CD14-positive monocyte (primary cell): ENCODE data around the gene ESPN. TPM values are rescaled to one million over a fixed set of nuclear protein-coding genes. Genes with fewer than 3 reads are reported as not detected.

Experiments used
- DNase-seq, 3 donors: peaks; one replicate each; pipeline ENCODE4 v3.0.0-alpha.2; 2011 to 2022
- H2AFZ ChIP-seq: 2 replicates; pipeline ENCODE4 v1.6.0; 2012; ENCODE audit warnings: mild to moderate bottlenecking, low read depth, low read length, inconsistent platforms; ENCODE audit not compliant: insufficient read depth, poor library complexity, severe bottlenecking
- H3K27ac ChIP-seq, 2 donors: 1 replicate in 1 of 2; 2 replicates in 1 of 2; pipeline ENCODE4 v1.5.1; 2012 to 2013; ENCODE audit warnings: low read length in 2 of 2, control low read depth in 1 of 2, inconsistent platforms in 1 of 2, low read depth in 1 of 2, mild to moderate bottlenecking in 1 of 2
- H3K27me3 ChIP-seq, 2 donors: one replicate each; pipeline versions ENCODE4 v1.6.0 to v1.6.1; 2011 to 2013; ENCODE audit warnings: low read length in 2 of 2; ENCODE audit not compliant: control insufficient read depth in 2 of 2, insufficient read depth in 2 of 2
- H3K36me3 ChIP-seq, 2 donors: replicated peaks in 1 of 2; 1 replicate in 1 of 2; 2 replicates in 1 of 2; pipeline versions ENCODE4 v1.5.1 to v1.6.1; 2012 to 2013; ENCODE audit warnings: low read length in 2 of 2, control low read depth in 1 of 2, inconsistent platforms in 1 of 2, mild to moderate bottlenecking in 1 of 2; ENCODE audit not compliant: insufficient read depth in 2 of 2, control insufficient read depth in 1 of 2
- H3K4me1 ChIP-seq, 2 donors: 1 replicate in 1 of 2; 2 replicates in 1 of 2; pipeline versions ENCODE4 v1.5.1 to v1.6.1; 2012 to 2013; ENCODE audit warnings: low read length in 2 of 2, control low read depth in 1 of 2, inconsistent platforms in 1 of 2, mild to moderate bottlenecking in 1 of 2, moderate library complexity in 1 of 2; ENCODE audit not compliant: insufficient read depth in 2 of 2, control insufficient read depth in 1 of 2
- H3K4me2 ChIP-seq: replicated peaks from 2 replicates; pipeline ENCODE3; 2012; ENCODE audit warnings: low read length, moderate library complexity, mild to moderate bottlenecking; ENCODE audit not compliant: poor library complexity, severe bottlenecking; ENCODE audit errors: extremely low read depth
- H3K4me3 ChIP-seq, 3 experiments: fragments of 200-600 bp in 1 of 3; sonication (generic) in 1 of 3; replicated peaks in 1 of 3; 1 replicate in 2 of 3; 2 replicates in 1 of 3; pipeline ENCODE4 v1.5.1; 2011 to 2013; ENCODE audit warnings: low read length in 3 of 3, mild to moderate bottlenecking in 3 of 3, control low read depth in 2 of 3, low read depth in 2 of 3, inconsistent platforms in 1 of 3, moderate library complexity in 1 of 3
- H3K79me2 ChIP-seq: 2 replicates; pipeline ENCODE4 v1.6.0; 2012; ENCODE audit warnings: mild to moderate bottlenecking, control low read depth, inconsistent platforms, low read length, moderate library complexity; ENCODE audit not compliant: insufficient read depth
- H3K9ac ChIP-seq: 2 replicates; pipeline ENCODE4 v1.6.0; 2017; ENCODE audit warnings: low read length, mild to moderate bottlenecking; ENCODE audit not compliant: insufficient read depth, poor library complexity, severe bottlenecking
- H3K9me3 ChIP-seq, 2 donors: replicated peaks in 1 of 2; 1 replicate in 1 of 2; 2 replicates in 1 of 2; pipeline versions ENCODE4 v1.5.1 to v1.6.1; 2012 to 2013; ENCODE audit warnings: low read length in 2 of 2, control low read depth in 1 of 2; ENCODE audit not compliant: control insufficient read depth in 1 of 2, insufficient read depth in 1 of 2
- H4K20me1 ChIP-seq: 2 replicates; pipeline ENCODE4 v1.6.0; 2012; ENCODE audit warnings: mild to moderate bottlenecking, low read length, control low read depth, moderate library complexity; ENCODE audit not compliant: insufficient read depth
- H3K27ac Mint-ChIP-seq, 7 donors: one replicate each; pipeline ENCODE4 v1.8.0; 2020; ENCODE audit warnings: mild to moderate bottlenecking in 7 of 7, mixed read lengths in 7 of 7, moderate library complexity in 6 of 7, inconsistent platforms in 2 of 7
- H3K27me3 Mint-ChIP-seq, 3 donors: one replicate each; pipeline ENCODE4 v1.8.0; 2021 to 2022; ENCODE audit warnings: low read depth in 3 of 3, mild to moderate bottlenecking in 3 of 3, mixed read lengths in 3 of 3, moderate library complexity in 3 of 3, inconsistent platforms in 1 of 3
- H3K36me3 Mint-ChIP-seq, 2 donors: one replicate each; pipeline ENCODE4 v1.8.0; 2020; ENCODE audit warnings: mixed read lengths in 2 of 2, inconsistent platforms in 1 of 2, mild to moderate bottlenecking in 1 of 2
- H3K4me1 Mint-ChIP-seq: one replicate; pipeline ENCODE4 v1.8.0; 2020; ENCODE audit warnings: mild to moderate bottlenecking, mixed read lengths
- H3K4me3 Mint-ChIP-seq, 2 donors: one replicate each; pipeline ENCODE4 v1.8.0; 2020; ENCODE audit warnings: mild to moderate bottlenecking in 2 of 2, mixed read lengths in 2 of 2, moderate library complexity in 1 of 2
- H3K9me3 Mint-ChIP-seq, 7 donors: one replicate each; pipeline ENCODE4 v1.8.0; 2020 to 2022; ENCODE audit warnings: mixed read lengths in 7 of 7, mild to moderate bottlenecking in 6 of 7, moderate library complexity in 6 of 7, inconsistent platforms in 2 of 7
- WGBS: methylation state at CpG from one replicate; pipeline ENCODE4 v1.1.5; 2013; ENCODE audit warnings: missing lambda C conversion rate; ENCODE audit not compliant: insufficient coverage; 5-methylcytosine and 5-hydroxymethylcytosine counted together
- intact Hi-C, 2 donors: fragments of 100-400 bp; cut with micrococcal nuclease; formaldehyde crosslinking; loops; one replicate each; pipeline versions ENCODE4 v1.15.0 to v1.15.1; 2023
- polyA plus RNA-seq, 3 donors: library from polyadenylated mRNA; depleted of rRNA in 1 of 3; unstranded in 2 of 3; stranded (reverse) in 1 of 3; fragments of 300-500 nt in 2 of 3; fragments of >200 nt in 1 of 3; fragmentation: Illumina TruSeq in 2 of 3; gene quantifications; 1 replicate in 2 of 3; 2 replicates in 1 of 3; pipeline ENCODE4 v1.2.3, GENCODE V29; 2012 to 2021
- TF ChIP-seq, protein P1 (sequence below): fragments of 200-600 bp; IDR thresholded peaks from one replicate; pipeline ENCODE4 v1.8.0; 2022; ENCODE audit warnings: antibody characterized with exemption, mild to moderate bottlenecking

ESPN gene
- polyA plus RNA-seq, 3 donors = not detected

DNA sequence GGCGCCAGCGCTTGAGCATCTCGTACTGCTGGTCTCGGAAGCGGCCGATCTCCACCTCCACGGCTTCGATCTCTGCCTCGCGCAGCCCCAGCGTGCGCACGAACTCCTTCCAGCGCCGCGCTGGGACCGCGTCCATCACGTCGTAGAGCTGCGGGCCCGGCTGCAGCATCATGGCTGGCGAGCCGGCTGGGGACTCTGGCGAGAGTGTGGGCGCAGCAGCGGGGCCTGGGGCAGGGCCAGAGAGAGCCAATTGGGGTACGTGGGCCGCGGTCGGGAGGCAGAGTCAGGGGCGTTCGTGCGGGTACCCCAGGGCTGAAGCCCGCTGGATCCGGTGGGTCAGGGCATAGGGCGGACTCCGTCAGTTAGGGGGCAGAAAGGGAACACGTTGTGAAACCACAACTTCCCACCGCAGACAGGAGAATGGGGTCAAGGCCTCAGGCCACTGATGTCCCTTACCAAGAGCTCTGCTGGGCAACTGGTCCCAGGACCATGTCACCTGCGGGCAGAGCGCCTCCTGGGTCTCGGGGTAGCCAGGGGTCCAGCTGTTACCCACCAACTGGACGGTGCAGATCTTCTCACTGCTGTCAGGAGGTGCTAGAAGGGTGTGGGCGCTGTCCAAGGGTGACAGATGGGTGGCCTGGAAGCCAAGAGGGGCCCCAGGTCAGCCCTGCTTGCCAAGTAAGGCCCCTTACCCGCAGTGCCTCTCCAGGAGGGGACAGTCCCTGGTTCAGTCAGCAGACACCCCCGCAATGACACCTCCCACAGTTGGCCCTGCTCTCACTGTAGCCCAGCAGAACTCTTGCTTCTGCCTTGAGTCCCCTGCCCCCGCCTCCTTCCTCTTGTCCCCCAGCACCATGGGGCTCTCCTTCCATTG, 37.2 kb downstream of the ESPN start:
- no peak overlapping the region for H3K4me2 ChIP-seq
- no peak overlapping the region for H3K9ac ChIP-seq
- H3K4me3 Mint-ChIP-seq = peak overlapping the region in 1 of 2 donors; percentile 57
- H3K36me3 Mint-ChIP-seq = no peaks in the 10 kb centered on the region
- intact Hi-C loops = no loop called here
- H3K79me2 ChIP-seq = no peaks in the 10 kb centered on the region
- no peaks in the 10 kb centered on the region for H4K20me1 ChIP-seq
- no peak for DNase-seq
- peaks cover 2 to 54% of the 10 kb centered on the region in 2 donors for H3K27me3 ChIP-seq
- H3K4me1 Mint-ChIP-seq = peaks cover 3% of the 10 kb centered on the region
- H3K4me3 ChIP-seq = no peak overlapping the region
- peak overlapping the region in 1 of 7 donors; percentile 17 for H3K27ac Mint-ChIP-seq
- 93% methylated on average over 48 of the region's 48 CpGs for WGBS
- H3K9me3 Mint-ChIP-seq = peaks cover 0 to 6% (median 0%) of the 10 kb centered on the region in 7 donors
- no peak overlapping the region for H2AFZ ChIP-seq
- no peaks in the 10 kb centered on the region for H3K9me3 ChIP-seq
- H3K27ac ChIP-seq = no peak overlapping the region
- peaks cover 45 to 72% (median 60%) of the 10 kb centered on the region in 3 donors for H3K27me3 Mint-ChIP-seq
- H3K4me1 ChIP-seq = no peaks in the 10 kb centered on the region
- TF ChIP-seq, protein P1, sequence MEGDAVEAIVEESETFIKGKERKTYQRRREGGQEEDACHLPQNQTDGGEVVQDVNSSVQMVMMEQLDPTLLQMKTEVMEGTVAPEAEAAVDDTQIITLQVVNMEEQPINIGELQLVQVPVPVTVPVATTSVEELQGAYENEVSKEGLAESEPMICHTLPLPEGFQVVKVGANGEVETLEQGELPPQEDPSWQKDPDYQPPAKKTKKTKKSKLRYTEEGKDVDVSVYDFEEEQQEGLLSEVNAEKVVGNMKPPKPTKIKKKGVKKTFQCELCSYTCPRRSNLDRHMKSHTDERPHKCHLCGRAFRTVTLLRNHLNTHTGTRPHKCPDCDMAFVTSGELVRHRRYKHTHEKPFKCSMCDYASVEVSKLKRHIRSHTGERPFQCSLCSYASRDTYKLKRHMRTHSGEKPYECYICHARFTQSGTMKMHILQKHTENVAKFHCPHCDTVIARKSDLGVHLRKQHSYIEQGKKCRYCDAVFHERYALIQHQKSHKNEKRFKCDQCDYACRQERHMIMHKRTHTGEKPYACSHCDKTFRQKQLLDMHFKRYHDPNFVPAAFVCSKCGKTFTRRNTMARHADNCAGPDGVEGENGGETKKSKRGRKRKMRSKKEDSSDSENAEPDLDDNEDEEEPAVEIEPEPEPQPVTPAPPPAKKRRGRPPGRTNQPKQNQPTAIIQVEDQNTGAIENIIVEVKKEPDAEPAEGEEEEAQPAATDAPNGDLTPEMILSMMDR = no peak
- no peaks in the 10 kb centered on the region for H3K36me3 ChIP-seq

DNA sequence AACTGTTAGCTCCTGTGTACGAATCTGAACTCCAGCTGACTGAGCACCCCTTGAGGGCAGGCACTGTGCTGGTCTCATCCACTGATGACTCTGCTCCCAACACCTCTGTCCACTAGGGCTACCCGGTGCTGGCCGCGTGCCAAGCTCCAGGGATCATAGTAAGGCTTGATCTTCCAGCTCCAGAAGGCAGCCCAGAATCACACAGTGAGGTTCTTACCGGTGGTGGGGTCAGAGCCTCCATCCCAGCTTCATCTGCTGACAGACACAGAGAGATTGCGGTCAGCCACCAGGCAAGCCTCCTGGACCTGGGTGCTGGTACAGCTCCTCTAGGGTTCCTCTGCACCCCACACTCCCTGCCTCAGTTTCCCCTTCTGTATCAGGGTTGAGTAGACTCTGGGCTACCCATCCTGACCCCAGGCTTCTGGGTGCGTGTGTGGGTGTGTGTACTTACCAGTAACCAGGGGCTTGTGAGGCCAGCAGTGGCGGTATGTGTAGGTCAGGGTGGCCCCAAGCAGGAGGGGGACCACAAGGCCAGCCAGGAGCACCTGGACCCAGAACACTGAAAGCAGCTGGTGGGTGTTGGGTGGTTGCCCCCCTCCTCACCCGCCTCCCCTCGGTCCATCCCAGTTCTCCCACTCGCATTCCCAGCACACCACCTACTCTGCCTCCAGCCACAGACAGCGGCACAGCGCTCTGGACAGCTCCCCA, 38.0 kb downstream of the ESPN start:
- H3K79me2 ChIP-seq = no peaks in the 10 kb centered on the region
- peaks cover 2 to 50% of the 10 kb centered on the region in 2 donors for H3K27me3 ChIP-seq
- no peak overlapping the region for H3K4me2 ChIP-seq
- no peak overlapping the region for H2AFZ ChIP-seq
- no peak overlapping the region for H3K27ac ChIP-seq
- TF ChIP-seq, protein P1 = no peak
- H3K9ac ChIP-seq = no peak overlapping the region
- intact Hi-C loops = no loop called here
- Mint-ChIP-seq H3K36me3 (no peaks in the 10 kb centered on the region), H3K27me3 (peaks cover 43 to 72% (median 59%) of the 10 kb centered on the region in 3 donors), H3K27ac (peak overlapping the region in 1 of 7 donors; percentile 17), H3K9me3 (peaks cover 0 to 6% (median 0%) of the 10 kb centered on the region in 7 donors), H3K4me1 (peaks cover 3% of the 10 kb centered on the region), H3K4me3 (no peak overlapping the region)
- DNase-seq = no peak
- no peaks in the 10 kb centered on the region for H4K20me1 ChIP-seq
- 96% methylated on average over 5 of the region's 13 CpGs for WGBS
- H3K36me3 ChIP-seq = no peaks in the 10 kb centered on the region
- no peak overlapping the region for H3K4me3 ChIP-seq
- no peaks in the 10 kb centered on the region for H3K9me3 ChIP-seq
- H3K4me1 ChIP-seq = no peaks in the 10 kb centered on the region
